ENCODE data around the gene HPSE2. TPM values are rescaled to one million over a fixed set of nuclear protein-coding genes. Genes with fewer than 3 reads are reported as not detected.

HPSE2 gene
- total and polyA plus RNA-seq, 8 donors = 0.58 to 15.8 (median 2.0) TPM

- Histone ChIP-seq H3K36me3 (no peaks in the 10 kb centered on the region), H3K4me3 (no peak overlapping the region), H3K27me3 (no peaks in the 10 kb centered on the region), H3K4me1 (no peaks in the 10 kb centered on the region), H3K27ac (no peak overlapping the region), H3K9me3 (no peaks in the 10 kb centered on the region)
- no peak for DNase-seq
- 68 to 86% (median 80%) methylated on average over 3 of the region's 3 CpGs for WGBS, 5 donors
- TF ChIP-seq EP300 (IDR thresholded peaks at IDR 0.05) = no peak
- TF ChIP-seq CTCF (IDR thresholded peaks at IDR 0.05) = no peak
- no peak for TF ChIP-seq POLR2A (IDR thresholded peaks at IDR 0.05)
- no peak for TF ChIP-seq POLR2AphosphoS5 (IDR thresholded peaks at IDR 0.05)
- intact Hi-C loops (cut with DNase I; ENCODE audit: low total_unique reads) = no loop called here
These were observed 457.3 kb downstream of the HPSE2 start for GRCh38 chr10:98778277-98778759.

GRCh38 chr10:98758463-98758862 lies 477.2 kb downstream of the HPSE2 start:
- no peak overlapping the region for H3K4me3 ChIP-seq
- intact Hi-C loops (cut with DNase I; ENCODE audit: low total_unique reads) = no loop called here
- no peak for DNase-seq
- no peaks in the 10 kb centered on the region for H3K27me3 ChIP-seq
- H3K36me3 ChIP-seq = no peaks in the 10 kb centered on the region
- H3K9me3 ChIP-seq = peaks cover 0 to 6% (median 2%) of the 10 kb centered on the region in 4 donors
- H3K27ac ChIP-seq = no peak overlapping the region
- WGBS, 5 donors = 43 to 89% (median 55%) methylated on average over 3 of the region's 3 CpGs
- no peaks in the 10 kb centered on the region for H3K4me1 ChIP-seq
- TF ChIP-seq EP300 (IDR thresholded peaks at IDR 0.05) (no peak), CTCF (IDR thresholded peaks at IDR 0.05) (no peak), POLR2A (IDR thresholded peaks at IDR 0.05) (no peak), POLR2AphosphoS5 (IDR thresholded peaks at IDR 0.05) (no peak)

DNA sequence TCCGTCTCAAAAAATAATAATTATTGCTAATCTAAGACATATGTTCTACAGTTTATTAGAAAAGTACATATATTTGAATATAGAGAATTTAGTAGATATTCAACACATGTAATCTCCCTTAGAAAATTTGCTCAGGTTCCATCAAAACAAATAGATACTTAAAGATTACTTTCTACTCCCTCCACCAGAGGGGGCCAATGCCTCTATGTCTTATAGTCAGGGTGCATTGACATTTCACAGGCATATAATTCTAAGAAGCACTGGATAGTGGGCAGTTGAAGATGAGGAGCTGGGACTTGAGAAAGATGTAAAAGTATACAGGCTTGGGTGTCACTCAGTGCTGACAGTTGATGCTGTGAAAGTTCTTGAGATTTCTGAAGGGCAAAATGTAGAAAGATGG lies 487.4 kb downstream of the HPSE2 start:
- peaks cover 0 to 4% (median under 1%) of the 10 kb centered on the region in 4 donors for H3K9me3 ChIP-seq
- no peaks in the 10 kb centered on the region for H3K36me3 ChIP-seq
- intact Hi-C loops (cut with DNase I; ENCODE audit: low total_unique reads) = no loop called here
- 37 to 52% (median 45%) methylated on average over 1 of the region's 1 CpG for WGBS, 5 donors
- TF ChIP-seq EP300 (IDR thresholded peaks at IDR 0.05) (no peak), POLR2A (IDR thresholded peaks at IDR 0.05) (no peak), CTCF (IDR thresholded peaks at IDR 0.05) (no peak), POLR2AphosphoS5 (IDR thresholded peaks at IDR 0.05) (no peak)
- no peak overlapping the region for H3K27ac ChIP-seq
- H3K4me3 ChIP-seq = no peak overlapping the region
- no peaks in the 10 kb centered on the region for H3K27me3 ChIP-seq
- H3K4me1 ChIP-seq = no peaks in the 10 kb centered on the region
- peak in 1 of 2 donors; percentile 13 for DNase-seq

- TF ChIP-seq CTCF (IDR thresholded peaks at IDR 0.05) (no peak), POLR2A (IDR thresholded peaks at IDR 0.05) (no peak), EP300 (IDR thresholded peaks at IDR 0.05) (no peak), POLR2AphosphoS5 (IDR thresholded peaks at IDR 0.05) (no peak)
- Histone ChIP-seq H3K27ac (no peak overlapping the region), H3K36me3 (no peaks in the 10 kb centered on the region), H3K9me3 (no peaks in the 10 kb centered on the region), H3K27me3 (no peaks in the 10 kb centered on the region), H3K4me3 (no peak overlapping the region), H3K4me1 (no peaks in the 10 kb centered on the region)
- no peak for DNase-seq
- 93 to 100% (median 96%) methylated on average over 2 of the region's 2 CpGs for WGBS, 5 donors
- intact Hi-C loops (cut with DNase I; ENCODE audit: low total_unique reads) = no loop called here
These were observed 490.0 kb downstream of the HPSE2 start for GRCh38 chr10:98745645-98746044.
